DLD1 (cell line): ENCODE results near the gene NTNG1.
"Not testable (repeated sequence)": the region's sequence is repeated elsewhere in the genome, so short reads cannot be mapped to it uniquely, and the experiment has no call there.

ENCODE experiments used
- in situ Hi-C: cut with HindIII; loops from 2 replicates; pipeline ENCODE4 v1.10.0; 2017; ENCODE audit warnings: low sequenced_read_pairs

Gene NTNG1

DNA sequence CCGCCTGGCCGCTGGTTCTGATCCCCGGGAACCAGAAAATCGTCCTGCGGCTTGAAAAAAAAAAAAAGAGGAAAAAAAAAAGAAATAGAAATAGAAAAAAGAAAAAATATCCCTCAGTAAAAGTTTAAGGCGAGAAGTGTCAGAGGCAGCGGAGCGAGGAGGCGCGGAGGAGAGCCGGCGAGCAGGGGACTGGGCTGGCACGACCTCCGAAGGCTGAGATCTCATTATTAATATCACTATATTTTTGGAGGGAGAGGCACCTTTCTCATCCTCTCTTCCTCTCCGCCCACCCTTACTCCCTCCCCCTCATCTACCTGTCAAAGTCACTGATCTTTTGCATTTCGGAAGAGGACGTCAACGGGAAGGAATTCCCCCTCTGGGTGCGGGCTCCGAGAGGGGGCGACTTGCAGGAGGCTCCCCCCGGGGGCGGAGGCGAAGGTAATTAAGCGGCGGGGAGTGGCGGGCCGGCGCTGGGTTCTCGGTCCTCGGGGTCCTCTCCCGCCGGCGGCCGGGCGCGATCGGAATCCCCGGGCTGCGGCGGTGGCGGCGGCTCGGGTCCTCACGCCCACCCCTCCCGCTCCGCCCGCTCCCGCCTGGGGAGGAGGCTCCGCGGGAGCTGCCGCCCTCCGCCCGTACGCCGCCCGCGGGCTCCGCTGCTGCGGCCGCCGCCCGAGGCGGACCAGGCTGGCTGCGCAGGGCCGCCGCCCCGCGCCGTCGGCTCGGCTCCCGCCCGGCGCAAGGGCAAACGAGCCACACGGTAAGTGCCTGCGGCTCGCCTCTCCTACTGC is at the start of gene NTNG1:
NTNG1 (plus strand) TSS at position 337 of the 788 bp plus-strand sequence.
- in situ Hi-C loops: no loop called here

- in situ Hi-C loops: no loop called here
Measured at GRCh38 chr1:107091418-107091817, 49.4 kb upstream of the NTNG1 start.

DNA sequence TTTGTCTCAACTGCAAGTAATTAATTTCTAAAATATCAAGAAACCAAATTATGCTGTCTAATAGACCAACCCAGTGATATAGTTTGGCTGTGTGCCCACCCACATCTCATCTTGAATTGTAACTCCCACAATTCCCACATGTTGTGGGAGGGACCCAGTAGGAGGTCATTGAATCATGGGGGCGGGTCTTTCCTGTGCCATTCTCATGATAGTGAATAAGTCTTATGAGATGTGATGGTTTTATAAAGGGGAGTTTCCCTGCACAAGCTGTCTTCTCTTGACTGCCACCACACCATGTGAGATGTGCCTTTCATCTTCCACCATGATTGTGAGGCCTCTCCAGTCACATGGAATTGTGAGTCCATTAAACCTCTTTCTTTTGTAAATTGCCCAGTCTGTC is 47.4 kb upstream of the NTNG1 start:
- in situ Hi-C loops: not testable (repeated sequence)

GRCh38 chr1:107095647-107096046 is 45.2 kb upstream of the NTNG1 start:
- in situ Hi-C loops: no loop called here

GRCh38 chr1:107096690-107097089 is 44.1 kb upstream of the NTNG1 start:
- in situ Hi-C loops: no loop called here

DNA sequence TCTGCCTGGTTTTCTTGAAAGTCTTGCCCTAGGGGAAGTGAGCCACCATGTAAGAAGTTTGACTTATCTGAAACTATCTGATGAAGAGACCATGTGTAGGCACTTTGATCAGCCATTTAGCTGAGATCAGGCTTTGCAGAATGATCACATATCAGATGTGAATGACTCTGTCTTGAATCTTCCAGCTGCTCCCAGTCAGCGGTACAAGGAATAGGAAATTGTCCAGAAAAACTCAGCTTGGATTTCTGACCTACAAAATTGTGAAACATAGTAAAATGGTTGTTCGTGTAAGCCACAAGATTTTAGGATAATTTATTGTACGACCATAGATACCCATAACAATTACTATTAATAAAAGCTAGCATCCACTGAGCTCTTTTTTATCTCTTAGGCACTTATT is 41.9 kb upstream of the NTNG1 start:
- in situ Hi-C loops: no loop called here

DNA sequence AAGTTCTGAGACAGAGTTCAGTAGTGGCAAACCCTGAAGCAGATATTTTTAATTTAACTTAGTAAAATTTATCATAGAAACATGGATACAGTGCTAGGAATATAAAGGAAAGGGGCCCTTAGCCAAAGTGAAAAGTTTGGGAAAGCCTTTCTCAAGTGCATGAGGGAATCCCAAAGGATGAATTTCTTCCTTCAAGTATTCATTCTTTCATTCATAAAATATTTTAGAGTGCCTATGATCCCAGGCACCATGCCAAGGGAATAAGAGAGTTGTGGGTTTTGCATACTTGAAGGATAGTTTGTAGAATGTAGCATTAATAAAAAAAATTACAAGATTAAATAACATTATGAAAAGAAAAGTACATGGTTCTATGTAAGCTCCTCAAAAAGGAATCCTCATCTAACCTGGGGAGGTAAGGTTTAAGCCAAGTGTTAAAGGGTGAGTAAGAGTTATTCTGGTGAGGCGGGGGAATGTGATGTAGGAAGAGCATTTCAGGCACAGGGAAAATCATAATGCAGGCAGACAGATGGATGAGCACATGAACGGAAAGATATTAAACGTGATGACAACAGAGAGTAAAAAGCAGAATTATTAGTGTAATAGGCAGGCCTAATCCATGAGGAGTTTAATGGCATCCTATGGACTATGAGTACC is 40.4 kb upstream of the NTNG1 start:
- in situ Hi-C loops: no loop called here

DNA sequence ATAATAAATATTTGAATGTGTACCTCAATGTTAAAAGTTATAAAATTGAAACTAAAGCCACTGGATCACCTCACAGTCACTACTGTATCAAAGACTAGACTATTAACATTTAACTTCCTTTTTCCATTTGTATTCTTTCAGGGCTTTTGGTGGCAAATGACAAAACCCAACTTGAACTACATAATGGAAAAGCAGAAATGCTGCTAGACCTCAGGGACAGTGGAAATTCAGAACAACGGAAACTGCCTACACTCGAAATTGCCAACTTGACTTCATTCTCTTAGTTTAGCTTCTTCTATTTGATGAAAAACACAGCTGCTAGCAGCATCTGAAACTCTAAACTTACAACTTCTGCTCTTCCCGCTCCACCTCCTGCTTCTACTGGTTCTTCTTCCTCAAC is 34.9 kb upstream of the NTNG1 start:
- in situ Hi-C loops: no loop called here

- in situ Hi-C loops: no loop called here
Measured at GRCh38 chr1:107110326-107110725, 30.5 kb upstream of the NTNG1 start.

- in situ Hi-C loops: no loop called here
Measured at GRCh38 chr1:107116306-107116790, 24.5 kb upstream of the NTNG1 start.

DNA sequence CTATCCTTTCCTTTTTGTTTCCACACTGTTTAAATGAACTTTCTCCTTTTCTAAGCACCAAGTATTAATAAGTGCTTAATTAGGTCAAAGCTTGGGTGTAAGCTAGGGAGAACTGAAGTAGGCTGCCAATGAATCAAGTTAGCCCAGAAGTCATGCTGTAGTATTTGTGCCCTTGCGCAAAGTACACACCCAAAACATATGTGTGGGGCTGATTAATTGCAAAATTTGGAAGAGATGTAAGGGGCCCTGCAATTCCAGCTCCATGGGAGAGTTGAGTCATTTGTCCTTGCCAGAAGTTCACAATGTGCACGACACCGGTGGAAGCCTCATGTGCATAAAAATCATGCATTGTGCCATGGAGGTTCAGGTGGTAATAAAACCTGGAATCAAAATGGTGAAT is 18.6 kb upstream of the NTNG1 start:
- in situ Hi-C loops: no loop called here

- in situ Hi-C loops: no loop called here
Measured at GRCh38 chr1:107123741-107124140, 17.1 kb upstream of the NTNG1 start.

GRCh38 chr1:107124694-107125093 is 16.1 kb upstream of the NTNG1 start:
- in situ Hi-C loops: no loop called here

DNA sequence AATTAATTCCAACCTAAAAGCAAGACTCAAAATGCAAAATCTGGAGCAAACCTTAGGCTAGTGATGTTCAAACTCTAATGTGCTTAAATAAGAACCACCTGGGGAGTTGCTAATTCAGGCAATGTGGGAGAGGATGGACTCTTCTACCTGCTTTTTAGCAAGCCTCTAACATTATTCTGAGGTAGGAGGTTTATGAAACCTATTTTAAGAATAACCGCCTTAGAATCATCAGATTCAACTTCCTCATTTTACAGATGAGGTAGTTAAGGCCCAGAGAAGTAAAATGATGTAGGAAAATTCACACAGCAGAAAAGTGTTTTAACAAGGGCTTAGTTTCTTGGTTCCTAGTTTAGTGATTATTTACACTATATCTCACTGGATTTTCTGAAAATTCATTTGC is 8.6 kb upstream of the NTNG1 start:
- in situ Hi-C loops: no loop called here

GRCh38 chr1:107132780-107133179 is 8.1 kb upstream of the NTNG1 start:
- in situ Hi-C loops: no loop called here

GRCh38 chr1:107135463-107135862 is 5.4 kb upstream of the NTNG1 start:
- in situ Hi-C loops: no loop called here

GRCh38 chr1:107138166-107138565 is 2.7 kb upstream of the NTNG1 start:
- in situ Hi-C loops: no loop called here

- in situ Hi-C loops: no loop called here
Measured at GRCh38 chr1:107138767-107139445, 1.9 kb upstream of the NTNG1 start.

- in situ Hi-C loops: no loop called here
Measured at GRCh38 chr1:107139833-107140702, 771 bp upstream of the NTNG1 start.

GRCh38 chr1:107141491-107142126 is 770 bp downstream of the NTNG1 start:
- in situ Hi-C loops: no loop called here
